H1 (cell line): ENCODE results near the gene GMCL1. TPM values are rescaled to one million over a fixed set of nuclear protein-coding genes. Genes with fewer than 3 reads are reported as not detected.

Source experiments
- BACH1 ChIP-seq: IDR thresholded peaks from 2 replicates; pipeline ENCODE4 v1.6.1; 2012; ENCODE audit warnings: low read length, improper control_type of control experiment
- CBX5 ChIP-seq: fragments of 300-800, 300-1000 bp; sonication (generic); IDR thresholded peaks from 2 replicates; pipeline ENCODE4 v1.7.1; 2016; ENCODE audit warnings: antibody characterized with exemption, low read length, low read depth
- CBX8 ChIP-seq: fragments of 300-800, 300-1000 bp; sonication (generic); IDR thresholded peaks from 2 replicates; pipeline ENCODE4 v1.7.1; 2016; ENCODE audit warnings: low read depth, low read length, borderline replicate concordance
- CEBPB ChIP-seq: IDR thresholded peaks from 2 replicates; pipeline ENCODE4 v1.6.1; 2012; ENCODE audit warnings: low read depth, low read length
- CHD1 ChIP-seq: IDR thresholded peaks from 2 replicates; pipeline ENCODE4 v1.6.1; 2012; ENCODE audit warnings: low read depth, low read length, improper control_type of control experiment
- CREB1 ChIP-seq: IDR thresholded peaks from 2 replicates; pipeline ENCODE4 v1.6.1; 2012; ENCODE audit warnings: inconsistent platforms
- CTBP2 ChIP-seq: IDR thresholded peaks from 2 replicates; pipeline ENCODE4 v1.7.0; 2011; ENCODE audit warnings: borderline replicate concordance, mild to moderate bottlenecking, moderate library complexity, mixed read lengths, low read length; ENCODE audit not compliant: insufficient read depth, insufficient read length
- EZH2 ChIP-seq: fragments of 200-600 bp; sonication (generic); IDR thresholded peaks from 2 replicates; pipeline ENCODE4 v1.7.1; 2012; ENCODE audit warnings: low read depth, mild to moderate bottlenecking, moderate library complexity, low read length, inconsistent platforms; ENCODE audit not compliant: severe bottlenecking
- JUN ChIP-seq: IDR thresholded peaks from 2 replicates; pipeline ENCODE4 v1.6.1; 2011; ENCODE audit warnings: low read depth, mild to moderate bottlenecking, improper control_type of control experiment, low read length
- JUND ChIP-seq: IDR thresholded peaks from 2 replicates; pipeline ENCODE4 v1.6.1; 2011; ENCODE audit warnings: mild to moderate bottlenecking, improper control_type of control experiment, low read length
- KDM4A ChIP-seq: IDR thresholded peaks from one replicate; pipeline ENCODE4 v1.7.1; 2012; ENCODE audit warnings: low read depth, mild to moderate bottlenecking, moderate library complexity, low read length, inconsistent platforms; ENCODE audit not compliant: severe bottlenecking
- NANOG ChIP-seq: IDR thresholded peaks from 2 replicates; pipeline ENCODE4 v1.6.1; 2011; ENCODE audit warnings: low read length, low read depth, mild to moderate bottlenecking, inconsistent platforms; ENCODE audit not compliant: insufficient read depth, poor library complexity, severe bottlenecking
- NRF1 ChIP-seq: IDR thresholded peaks from 2 replicates; pipeline ENCODE4 v1.6.1; 2011; ENCODE audit warnings: mild to moderate bottlenecking, low read depth, low read length, improper control_type of control experiment
- POLR2A ChIP-seq, 2 experiments: IDR thresholded peaks; 1 replicate in 1 of 2; 2 replicates in 1 of 2; pipeline ENCODE4 v1.6.1; 2011; ENCODE audit warnings: low read depth in 2 of 2, low read length in 2 of 2, mild to moderate bottlenecking in 2 of 2; ENCODE audit errors: control extremely low read depth in 1 of 2
- RAD21 ChIP-seq, 2 experiments: IDR thresholded peaks in 1 of 2; conservative IDR thresholded peaks in 1 of 2; 2 replicates each; pipeline ENCODE4 v1.6.1; 2011; ENCODE audit warnings: low read depth in 2 of 2, low read length in 2 of 2, improper control_type of control experiment in 1 of 2, inconsistent platforms in 1 of 2, mild to moderate bottlenecking in 1 of 2, moderate library complexity in 1 of 2
- RXRA ChIP-seq: IDR thresholded peaks from 2 replicates; pipeline ENCODE4 v1.6.1; 2011; ENCODE audit warnings: low read depth, mild to moderate bottlenecking, low read length, moderate library complexity; ENCODE audit not compliant: insufficient read depth
- SAP30 ChIP-seq: fragments of 300-600 bp; sonication (generic); IDR thresholded peaks from 2 replicates; pipeline ENCODE4 v1.7.1; 2012; ENCODE audit warnings: low read length, moderate library complexity, mild to moderate bottlenecking, inconsistent platforms; ENCODE audit not compliant: insufficient read depth, insufficient replicate concordance
- SP2 ChIP-seq: IDR thresholded peaks from 2 replicates; pipeline ENCODE4 v1.6.1; 2012; ENCODE audit warnings: mild to moderate bottlenecking, low read length, inconsistent platforms
- SUZ12 ChIP-seq: fragments of 200-600 bp; sonication (generic); IDR thresholded peaks from 2 replicates; pipeline ENCODE4 v1.6.1; 2012; ENCODE audit warnings: mild to moderate bottlenecking, inconsistent platforms, low read length, moderate library complexity, mixed read lengths
- TAF7 ChIP-seq: optimal IDR thresholded peaks from 2 replicates; pipeline ENCODE3; 2011; ENCODE audit warnings: low read depth, mild to moderate bottlenecking, inconsistent platforms, low read length, moderate library complexity, borderline replicate concordance
- TCF12 ChIP-seq: IDR thresholded peaks from 2 replicates; pipeline ENCODE4 v1.6.1; 2011; ENCODE audit warnings: low read depth, mild to moderate bottlenecking, low read length
- ZNF274 ChIP-seq: IDR thresholded peaks from 2 replicates; pipeline ENCODE4 v1.7.0; 2012; ENCODE audit warnings: low read length, borderline replicate concordance; ENCODE audit errors: extremely low read depth
- polyA plus RNA-seq, 7 experiments: library from polyadenylated mRNA; depleted of rRNA in 3 of 7; stranded (reverse) in 5 of 7; unstranded in 2 of 7; fragments of >200 nt in 5 of 7; fragments of 200-250 nt in 2 of 7; gene quantifications; 1 replicate in 5 of 7; 2 replicates in 1 of 7; 4 replicates in 1 of 7; pipeline versions ENCODE4 v1.2.1 to v1.2.3, GENCODE V29; 2011 to 2013; ENCODE audit warnings: missing spikeins in 2 of 7, mixed read lengths in 2 of 7
- total RNA-seq: library from RNA; stranded (reverse); fragmentation: NEBNext Ultra II Directional; extraction: Animal tissue kit (Norgen Biotek cat#: 25700); gene quantifications from 2 replicates; pipeline ENCODE4 v1.2.1, GENCODE V29; 2021
- TF ChIP-seq, protein P1 (sequence below): IDR thresholded peaks from 2 replicates; pipeline ENCODE4 v1.6.1; 2012; ENCODE audit warnings: low read length, inconsistent platforms

Gene GMCL1
- total and polyA plus RNA-seq, 2 of the 8 experiments (the other 6 are each of a cell fraction or from before 2014, with no cell fraction given) = 6.5 to 21.9 TPM

DNA sequence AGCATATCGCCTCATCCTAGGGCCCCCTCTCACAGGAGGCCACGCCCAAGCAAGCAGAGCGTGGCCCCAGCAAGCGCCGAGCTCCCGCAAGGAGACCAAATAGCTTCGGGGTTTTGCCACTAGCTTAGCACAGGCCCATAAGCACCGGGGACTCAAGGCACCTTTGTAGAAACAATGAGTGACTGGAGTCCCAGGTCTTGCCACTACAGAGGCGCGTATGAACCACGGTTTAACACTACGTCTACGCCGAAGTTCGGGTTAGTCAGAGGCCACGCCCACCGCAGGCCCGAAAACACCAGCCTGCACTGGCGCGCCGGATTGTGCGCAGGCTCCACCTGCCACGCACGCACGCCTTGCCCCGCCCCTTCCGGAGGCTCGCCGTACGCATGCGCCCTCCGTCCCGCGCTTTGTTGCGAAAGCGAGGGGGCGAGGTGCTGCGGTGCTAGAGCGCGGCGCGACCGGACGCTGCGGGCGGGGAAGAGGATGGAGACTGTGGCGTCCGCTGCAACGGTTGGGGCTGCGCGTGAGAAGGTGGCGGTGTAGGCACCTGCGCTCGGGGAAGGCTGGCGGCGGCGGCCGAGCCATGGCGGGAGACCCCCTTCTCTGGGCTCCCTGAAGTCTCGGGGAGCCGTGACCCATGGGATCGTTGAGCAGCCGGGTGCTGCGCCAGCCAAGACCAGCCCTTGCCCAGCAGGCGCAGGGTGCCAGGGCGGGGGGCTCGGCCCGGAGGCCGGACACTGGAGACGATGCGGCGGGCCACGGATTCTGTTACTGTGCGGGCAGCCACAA is at the start of gene GMCL1 (continued):
- TF ChIP-seq, protein P1, sequence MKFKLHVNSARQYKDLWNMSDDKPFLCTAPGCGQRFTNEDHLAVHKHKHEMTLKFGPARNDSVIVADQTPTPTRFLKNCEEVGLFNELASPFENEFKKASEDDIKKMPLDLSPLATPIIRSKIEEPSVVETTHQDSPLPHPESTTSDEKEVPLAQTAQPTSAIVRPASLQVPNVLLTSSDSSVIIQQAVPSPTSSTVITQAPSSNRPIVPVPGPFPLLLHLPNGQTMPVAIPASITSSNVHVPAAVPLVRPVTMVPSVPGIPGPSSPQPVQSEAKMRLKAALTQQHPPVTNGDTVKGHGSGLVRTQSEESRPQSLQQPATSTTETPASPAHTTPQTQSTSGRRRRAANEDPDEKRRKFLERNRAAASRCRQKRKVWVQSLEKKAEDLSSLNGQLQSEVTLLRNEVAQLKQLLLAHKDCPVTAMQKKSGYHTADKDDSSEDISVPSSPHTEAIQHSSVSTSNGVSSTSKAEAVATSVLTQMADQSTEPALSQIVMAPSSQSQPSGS = no peak
- TF ChIP-seq KDM4A (peak; percentile 98), CTBP2 (no peak), CBX5 (no peak), SP2 (no peak), NANOG (no peak), EZH2 (no peak), JUN (no peak), CHD1 (no peak), NRF1 (peak; percentile 94), RAD21 (IDR thresholded peaks at IDR 0.05 in 1 of 2, conservative IDR thresholded peaks at IDR 0.05 in 1 of 2; ENCODE audit: low read depth in 2 of 2, low read length in 2 of 2) (no peak), TAF7 (no peak), BACH1 (no peak; the same call in 1 of the 2 replicates), SAP30 (no peak), JUND (no peak), CREB1 (peak; percentile 97), TCF12 (no peak), SUZ12 (no peak), RXRA (no peak), CBX8 (no peak), ZNF274 (no peak), CEBPB (peak; percentile 99), POLR2A (IDR thresholded peaks at IDR 0.05; ENCODE audit: control extremely low read depth in 1 of 2, low read depth in 2 of 2, low read length in 2 of 2) (peak; percentile 85 to 91)
